NOMO-1 treated with DMSO at 0.1 percent for 48 hours (cell line): ENCODE results near the gene SYNJ2.
A peak's percentile ranks its signal among the peaks of the same experiment; 100 is the strongest.

Source experiments
- DNase-seq: peaks from one replicate; lab custom pipeline; 2025; ENCODE audit not compliant: unreplicated experiment; lab: John Stamatoyannopoulos, UW

The SYNJ2 gene

GRCh38 chr6:158071121-158072082 lies 89.7 kb downstream of the SYNJ2 start:
- no peak for DNase-seq

DNA sequence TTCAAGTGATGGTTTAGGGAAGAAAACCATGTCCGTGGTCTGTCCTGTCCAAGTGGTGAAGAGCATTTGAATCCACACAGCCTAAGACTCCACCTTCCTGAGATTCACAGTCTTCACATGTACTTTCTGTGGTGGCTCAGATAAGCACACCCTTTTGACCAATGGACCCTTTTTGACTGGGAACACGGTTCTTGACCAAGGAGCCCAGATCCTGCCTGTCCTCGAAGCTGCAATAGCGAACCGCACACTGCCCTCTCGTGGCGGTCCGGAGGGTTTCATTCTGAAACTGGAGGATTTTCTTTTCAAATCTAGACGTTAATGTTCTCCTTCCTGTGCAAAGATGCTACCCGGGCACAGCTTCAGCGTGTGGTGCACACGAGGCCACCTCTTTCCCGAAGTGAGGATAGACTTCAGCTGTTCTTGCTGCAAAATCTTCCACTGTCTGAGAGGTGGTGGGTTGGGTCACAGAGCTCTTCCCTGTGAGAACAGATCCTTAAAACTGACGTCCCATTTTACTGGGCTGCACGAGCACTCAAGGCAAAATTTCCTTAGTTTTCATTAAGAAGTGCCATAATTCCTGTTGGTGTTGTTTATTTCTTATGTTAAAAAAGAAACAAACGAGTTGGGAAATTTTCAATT lies 90.5 kb downstream of the SYNJ2 start:
- DNase-seq = peak; percentile 57

- no peak for DNase-seq
Observed at GRCh38 chr6:158073776-158074175, 92.1 kb downstream of the SYNJ2 start.

DNA sequence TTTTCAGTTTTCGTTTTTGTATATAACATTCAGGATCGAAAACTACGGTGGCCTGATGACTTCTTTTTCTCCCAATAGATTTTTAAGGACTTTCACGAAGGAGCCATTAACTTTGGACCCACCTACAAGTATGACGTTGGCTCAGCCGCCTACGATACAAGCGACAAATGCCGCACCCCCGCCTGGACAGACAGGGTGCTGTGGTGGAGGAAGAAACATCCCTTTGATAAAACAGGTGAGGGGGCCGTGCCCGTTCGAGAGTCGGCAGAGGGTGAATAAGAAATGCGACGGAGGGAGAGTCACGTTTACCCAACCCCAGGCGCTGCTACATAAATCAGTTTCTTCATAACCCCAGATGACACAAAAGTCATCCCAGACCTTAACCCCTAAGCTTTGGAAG lies 94.9 kb downstream of the SYNJ2 start:
- DNase-seq = no peak

DNA sequence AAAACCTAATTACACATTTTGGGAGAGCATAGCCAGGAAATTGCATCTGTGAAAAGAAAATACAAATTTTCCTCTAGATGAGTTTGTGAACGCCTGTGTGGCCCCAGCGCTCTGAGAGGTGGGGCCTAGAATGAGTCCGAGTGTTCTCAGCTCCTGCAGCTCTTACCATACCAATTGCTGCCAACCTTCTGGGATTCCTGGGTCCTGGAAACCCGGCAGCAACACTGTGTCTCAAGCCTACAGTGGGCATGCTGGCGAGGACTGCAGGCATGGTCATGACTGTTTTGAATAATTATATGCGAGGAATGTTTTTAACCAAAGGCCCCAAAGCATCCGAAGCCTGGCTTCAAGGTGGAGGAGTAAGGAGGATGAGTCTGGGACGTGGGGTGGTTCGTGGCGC lies 96.0 kb downstream of the SYNJ2 start:
- DNase-seq = no peak

- DNase-seq = no peak
Observed at GRCh38 chr6:158078320-158078719, 96.7 kb downstream of the SYNJ2 start.

GRCh38 chr6:158080849-158081656 lies 99.4 kb downstream of the SYNJ2 start:
- DNase-seq = no peak

DNA sequence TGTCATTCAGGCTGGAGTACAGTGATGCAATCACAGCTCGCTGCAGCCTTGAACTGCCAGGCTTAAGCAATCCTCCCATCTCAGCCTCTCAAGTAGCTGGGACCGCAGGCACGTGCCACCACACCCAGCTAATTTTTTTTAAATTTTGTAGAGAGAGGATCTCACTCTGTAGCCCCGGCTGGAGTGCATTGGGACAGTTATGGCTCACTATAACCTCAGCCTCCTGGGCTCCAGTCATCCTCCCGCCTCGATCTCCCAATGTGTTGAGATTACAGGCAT lies 99.9 kb downstream of the SYNJ2 start:
- peak; percentile 66 for DNase-seq

- DNase-seq = no peak
Observed at GRCh38 chr6:158083455-158084325, 102.0 kb downstream of the SYNJ2 start.

DNA sequence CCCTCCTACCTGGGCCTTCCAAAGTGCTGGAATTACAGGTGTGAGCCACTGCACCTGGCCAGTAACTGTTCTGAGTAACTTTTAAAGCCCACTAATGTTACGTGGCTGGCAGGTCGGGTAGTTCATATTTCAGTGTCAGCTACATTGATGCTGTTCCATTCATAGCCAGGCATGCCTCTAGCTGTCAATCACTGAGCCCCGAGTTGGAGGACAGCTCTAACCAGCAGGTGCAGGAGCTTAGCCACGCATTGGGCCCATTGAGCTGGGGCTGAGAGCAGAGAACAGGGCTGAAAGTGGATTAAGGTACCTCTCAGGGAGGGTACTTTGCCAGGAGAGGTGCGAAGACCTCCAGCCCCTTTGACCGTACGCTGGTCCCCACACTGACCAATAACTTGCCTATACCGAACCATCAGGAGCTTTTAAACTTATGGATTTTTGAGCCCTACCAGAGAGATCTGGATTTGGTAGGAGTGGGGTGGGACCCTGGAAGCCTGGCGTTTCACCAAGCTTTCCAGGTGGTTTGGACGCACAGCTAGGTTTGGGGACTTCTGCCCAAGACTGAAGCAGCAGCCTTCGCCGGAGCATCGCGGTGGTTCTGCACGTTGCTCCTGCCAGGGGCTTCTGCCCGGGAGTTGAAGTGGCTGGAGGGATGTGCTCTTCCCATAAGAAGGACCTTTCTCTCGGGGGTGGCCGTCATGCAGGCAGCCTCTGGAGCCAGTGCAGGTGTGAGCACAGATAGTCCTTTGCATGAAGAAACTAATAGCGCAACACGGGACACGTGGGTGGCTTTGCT lies 103.8 kb downstream of the SYNJ2 start:
- DNase-seq = no peak

GRCh38 chr6:158086054-158086503 lies 104.4 kb downstream of the SYNJ2 start:
- DNase-seq = no peak

- peak; percentile 95 for DNase-seq
Observed at GRCh38 chr6:158086504-158087223, 105.0 kb downstream of the SYNJ2 start.

DNA sequence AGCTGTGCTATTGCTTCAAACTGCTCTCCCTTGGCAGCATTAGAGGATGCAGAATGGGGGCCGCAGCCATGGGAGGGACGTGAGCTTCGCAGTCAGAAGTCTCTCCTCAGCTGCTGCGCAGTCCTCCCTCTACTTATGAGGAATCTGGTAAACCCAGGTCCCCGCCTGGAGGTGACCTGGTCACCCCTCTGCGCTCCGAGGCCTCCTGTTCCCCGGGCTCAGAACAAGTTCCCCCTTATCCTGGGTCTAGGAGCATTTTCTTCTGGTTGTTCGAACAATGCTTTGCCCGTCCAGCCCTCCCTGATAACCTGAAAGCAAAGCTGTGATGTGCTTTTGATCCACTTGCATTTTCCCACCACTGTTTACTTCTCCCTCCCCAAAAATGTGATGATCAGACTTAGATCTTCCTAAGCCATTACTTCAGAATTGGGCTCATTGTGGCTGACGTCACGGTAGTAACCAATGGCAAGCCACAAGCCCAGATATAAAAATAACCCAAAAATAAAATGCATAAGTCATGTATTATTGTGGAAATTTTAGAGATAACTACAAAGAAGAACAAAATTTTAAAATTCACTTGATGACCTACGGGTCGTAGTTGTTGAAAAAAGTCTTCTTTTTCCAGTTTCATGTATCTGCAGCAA lies 105.7 kb downstream of the SYNJ2 start:
- DNase-seq = peak; percentile 28

DNA sequence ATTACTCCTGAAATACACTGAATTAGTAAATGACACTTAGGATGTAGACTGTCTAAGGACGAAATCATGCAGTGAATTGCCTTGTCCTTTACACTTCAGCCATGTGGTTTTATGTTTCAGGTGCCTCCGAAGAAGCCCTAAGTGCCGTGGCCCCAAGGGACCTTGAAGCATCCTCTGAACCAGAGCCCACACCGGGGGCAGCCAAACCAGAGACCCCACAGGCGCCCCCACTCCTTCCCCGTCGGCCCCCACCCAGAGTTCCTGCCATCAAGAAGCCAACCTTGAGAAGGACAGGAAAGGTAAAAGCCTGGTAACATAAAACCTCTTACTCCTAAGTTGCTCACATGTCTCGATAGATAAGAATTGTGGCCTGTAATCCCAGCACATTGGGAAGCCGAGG lies 111.1 kb downstream of the SYNJ2 start:
- no peak for DNase-seq

DNA sequence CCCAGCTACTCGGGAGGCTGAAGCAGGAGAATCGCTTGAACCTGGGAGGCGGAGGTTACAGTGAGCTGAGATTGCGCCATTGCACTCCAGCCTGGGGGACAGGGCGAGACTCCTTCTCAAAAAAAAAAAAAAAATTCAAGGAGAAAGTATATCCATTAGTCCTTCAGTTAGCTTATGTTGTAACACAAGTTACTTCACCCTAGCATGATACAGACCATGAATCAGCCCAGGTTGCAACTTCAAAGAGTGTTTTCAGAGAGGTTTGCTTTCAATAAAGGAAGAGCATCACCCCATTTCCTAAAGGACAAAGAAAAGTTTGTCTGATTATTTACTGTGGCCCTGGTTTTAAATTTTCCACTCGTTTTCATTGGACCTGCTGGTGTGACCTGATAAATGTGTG lies 113.4 kb downstream of the SYNJ2 start:
- DNase-seq = peak; percentile 3

DNA sequence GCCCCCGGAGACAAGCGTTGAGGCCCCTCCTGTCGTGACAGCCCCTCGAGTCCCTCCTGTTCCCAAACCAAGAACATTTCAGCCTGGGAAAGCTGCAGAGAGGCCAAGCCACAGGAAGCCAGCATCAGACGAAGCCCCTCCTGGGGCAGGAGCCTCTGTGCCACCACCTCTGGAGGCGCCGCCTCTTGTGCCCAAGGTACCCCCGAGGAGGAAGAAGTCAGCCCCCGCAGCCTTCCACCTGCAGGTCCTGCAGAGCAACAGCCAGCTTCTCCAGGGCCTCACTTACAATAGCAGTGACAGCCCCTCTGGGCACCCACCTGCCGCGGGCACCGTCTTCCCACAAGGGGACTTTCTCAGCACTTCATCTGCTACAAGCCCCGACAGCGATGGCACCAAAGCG lies 114.0 kb downstream of the SYNJ2 start:
- DNase-seq = no peak

GRCh38 chr6:158103228-158103627 lies 121.6 kb downstream of the SYNJ2 start:
- DNase-seq = no peak

DNA sequence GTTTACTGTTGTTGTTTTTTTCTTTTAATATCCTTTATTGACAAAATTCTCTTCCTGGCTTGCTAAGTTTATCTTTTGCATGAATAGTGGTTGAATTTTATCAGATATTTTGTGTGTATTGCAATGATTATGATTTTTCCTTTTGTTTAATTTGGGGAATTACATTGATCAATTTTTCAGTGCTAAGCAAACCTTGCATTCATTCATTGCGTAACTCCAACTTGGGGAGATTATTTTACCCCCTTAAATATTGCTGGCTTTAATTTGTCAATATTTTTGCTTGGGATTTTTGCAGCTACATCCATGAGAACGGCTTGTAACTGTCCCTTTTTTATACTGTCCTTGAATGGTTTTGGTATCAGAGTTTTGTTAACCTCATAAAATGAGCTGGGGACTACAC lies 123.0 kb downstream of the SYNJ2 start:
- no peak for DNase-seq

GRCh38 chr6:158109748-158110147 lies 128.1 kb downstream of the SYNJ2 start:
- peak; percentile 3 for DNase-seq
